Liver (tissue), 9 donors: ENCODE results near the gene FBP1. TPM values are rescaled to one million over a fixed set of nuclear protein-coding genes. Genes with fewer than 3 reads are reported as not detected.

Experiments used
- DNase-seq: peaks from one replicate; pipeline ENCODE4 v3.0.0-alpha.2; 2017; ENCODE audit warnings: low spot score
- H3K27ac ChIP-seq, 2 donors: one replicate each; pipeline ENCODE4 v1.7.0; 2013; ENCODE audit warnings: inconsistent platforms in 2 of 2, low read length in 2 of 2, control low read depth in 1 of 2, low read depth in 1 of 2, mild to moderate bottlenecking in 1 of 2
- H3K27me3 ChIP-seq, 4 donors: one replicate each; pipeline versions ENCODE4 v1.6.1 to v1.7.0; 2013; ENCODE audit warnings: low read length in 3 of 4, inconsistent platforms in 1 of 4, mild to moderate bottlenecking in 1 of 4, moderate library complexity in 1 of 4; ENCODE audit not compliant: control insufficient read depth in 4 of 4, insufficient read depth in 4 of 4
- H3K36me3 ChIP-seq, 4 donors: one replicate each; pipeline versions ENCODE4 v1.6.1 to v1.7.0; 2013; ENCODE audit warnings: low read length in 3 of 4, mild to moderate bottlenecking in 3 of 4, low read depth in 1 of 4, moderate library complexity in 1 of 4; ENCODE audit not compliant: control insufficient read depth in 4 of 4, insufficient read depth in 3 of 4
- H3K4me1 ChIP-seq, 4 donors: one replicate each; pipeline versions ENCODE4 v1.6.1 to v1.7.0; 2013; ENCODE audit warnings: low read length in 3 of 4, mild to moderate bottlenecking in 3 of 4, moderate library complexity in 1 of 4; ENCODE audit not compliant: control insufficient read depth in 4 of 4, insufficient read depth in 4 of 4
- H3K4me3 ChIP-seq, 3 donors: one replicate each; pipeline versions ENCODE4 v1.6.1 to v1.7.0; 2013; ENCODE audit warnings: low read length in 3 of 3, control low read depth in 1 of 3, low read depth in 1 of 3, mild to moderate bottlenecking in 1 of 3
- H3K9ac ChIP-seq, 2 donors: one replicate each; pipeline ENCODE4 v1.7.0; 2013; ENCODE audit warnings: low read length in 2 of 2, mild to moderate bottlenecking in 2 of 2, moderate library complexity in 2 of 2, control low read depth in 1 of 2, low read depth in 1 of 2
- H3K9me3 ChIP-seq, 4 donors: one replicate each; pipeline versions ENCODE4 v1.6.1 to v1.7.0; 2013; ENCODE audit warnings: low read length in 3 of 4; ENCODE audit not compliant: control insufficient read depth in 4 of 4
- CTCF ChIP-seq: fragments of 150-350 bp; IDR thresholded peaks from 2 replicates; pipeline ENCODE4 v1.5.1; 2017; ENCODE audit warnings: improper control_type of control experiment, low read depth, low read length; ENCODE audit not compliant: missing input control
- EGR1 ChIP-seq, 2 donors: IDR thresholded peaks; 2 replicates each; pipeline ENCODE4 v1.6.1; 2016 to 2018; ENCODE audit warnings: antibody characterized with exemption in 2 of 2, low read depth in 2 of 2
- FOXA1 ChIP-seq: IDR thresholded peaks from 2 replicates; pipeline ENCODE4 v1.6.1; 2016; ENCODE audit warnings: antibody characterized with exemption
- FOXA2 ChIP-seq: IDR thresholded peaks from 2 replicates; pipeline ENCODE4 v1.6.1; 2016; ENCODE audit warnings: antibody characterized with exemption
- GABPA ChIP-seq, 2 donors: IDR thresholded peaks in 1 of 2; conservative IDR thresholded peaks in 1 of 2; 2 replicates each; pipeline ENCODE4 v1.6.1; 2016; ENCODE audit warnings: antibody characterized with exemption in 2 of 2, mild to moderate bottlenecking in 1 of 2, moderate library complexity in 1 of 2
- HNF4A ChIP-seq, 2 donors: conservative IDR thresholded peaks; 2 replicates each; pipeline ENCODE4 v1.6.1; 2016; ENCODE audit warnings: antibody characterized with exemption in 2 of 2, mild to moderate bottlenecking in 2 of 2
- HNF4G ChIP-seq: IDR thresholded peaks from 2 replicates; pipeline ENCODE4 v1.6.1; 2016; ENCODE audit warnings: antibody characterized with exemption
- JUND ChIP-seq, 2 donors: IDR thresholded peaks; 2 replicates each; pipeline ENCODE4 v1.6.1; 2016; ENCODE audit warnings: antibody characterized with exemption in 2 of 2
- MAX ChIP-seq: IDR thresholded peaks from 2 replicates; pipeline ENCODE4 v1.6.1; 2016; ENCODE audit warnings: antibody characterized with exemption
- NR2F2 ChIP-seq: IDR thresholded peaks from 2 replicates; pipeline ENCODE4 v1.6.1; 2016; ENCODE audit warnings: antibody characterized with exemption
- RAD21 ChIP-seq, 2 donors: IDR thresholded peaks; 2 replicates each; pipeline ENCODE4 v1.6.1; 2016; ENCODE audit warnings: antibody characterized with exemption in 2 of 2, mild to moderate bottlenecking in 2 of 2
- RXRA ChIP-seq, 2 donors: IDR thresholded peaks; 2 replicates each; pipeline ENCODE4 v1.6.1; 2017 to 2018; ENCODE audit warnings: antibody characterized with exemption in 2 of 2, mild to moderate bottlenecking in 1 of 2
- SP1 ChIP-seq: IDR thresholded peaks from 2 replicates; pipeline ENCODE4 v1.6.1; 2018; ENCODE audit warnings: antibody characterized with exemption, mild to moderate bottlenecking
- YY1 ChIP-seq: IDR thresholded peaks from 2 replicates; pipeline ENCODE4 v1.6.1; 2016; ENCODE audit warnings: antibody characterized with exemption, mild to moderate bottlenecking
- WGBS: extraction: QIAGEN DNeasy Blood & Tissue Kit; methylation state at CpG from one replicate; pipeline ENCODE4 v1.1.7; 2013; 5-methylcytosine and 5-hydroxymethylcytosine counted together
- polyA plus RNA-seq, 2 donors: library from polyadenylated mRNA; stranded (reverse) in 1 of 2; unstranded in 1 of 2; fragments of 200-250 nt in 1 of 2; fragments of >200 nt in 1 of 2; fragmentation: Nextera tagmentation in 1 of 2; extraction: Ambion mirVana in 1 of 2; gene quantifications; one replicate each; pipeline versions ENCODE4 v1.2.1 to v1.2.3, GENCODE V29; 2013 to 2015
- total RNA-seq, 2 donors: library from RNA; depleted of rRNA; stranded (reverse); fragments of >200 nt; gene quantifications; one replicate each; pipeline ENCODE4 v1.2.3, GENCODE V29; 2014
- TF ChIP-seq, protein P1 (sequence below): IDR thresholded peaks from 2 replicates; pipeline ENCODE4 v1.6.1; 2016; ENCODE audit warnings: antibody characterized with exemption
- donor health status: healthy.
- donor health status: healthy.
- donor health status: healthy.
- donor health status: healthy.
- donor health status: healthy.

FBP1 gene
- total and polyA plus RNA-seq, 4 donors: 27.8 to 574 (median 317) TPM

GRCh38 chr9:94586814-94587213 lies 52.5 kb downstream of the FBP1 start:
- Histone ChIP-seq H3K4me3 (no peak overlapping the region), H3K9ac (no peak overlapping the region), H3K27me3 (no peaks in the 10 kb centered on the region), H3K27ac (peak overlapping the region; percentile 19 to 28), H3K4me1 (peaks cover 0 to 5% (median 2%) of the 10 kb centered on the region in 4 donors), H3K9me3 (no peaks in the 10 kb centered on the region), H3K36me3 (no peaks in the 10 kb centered on the region)
- TF ChIP-seq JUND (IDR thresholded peaks at IDR 0.05) (no peak), YY1 (no peak), MAX (no peak), RXRA (IDR thresholded peaks at IDR 0.05) (no peak), EGR1 (IDR thresholded peaks at IDR 0.05; ENCODE audit: low read depth in 2 of 2) (no peak), RAD21 (IDR thresholded peaks at IDR 0.05) (no peak), SP1 (no peak), CTCF (no peak), FOXA1 (no peak)
- TF ChIP-seq, protein P1, sequence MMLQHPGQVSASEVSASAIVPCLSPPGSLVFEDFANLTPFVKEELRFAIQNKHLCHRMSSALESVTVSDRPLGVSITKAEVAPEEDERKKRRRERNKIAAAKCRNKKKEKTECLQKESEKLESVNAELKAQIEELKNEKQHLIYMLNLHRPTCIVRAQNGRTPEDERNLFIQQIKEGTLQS: no peak
- WGBS: 77% methylated on average over 9 of the region's 9 CpGs
- DNase-seq: no peak

- Histone ChIP-seq H3K27ac (peak overlapping the region; percentile 19 to 28), H3K36me3 (no peaks in the 10 kb centered on the region), H3K4me3 (peak overlapping the region in 1 of 3 donors; percentile 6), H3K27me3 (no peaks in the 10 kb centered on the region), H3K9ac (no peak overlapping the region), H3K4me1 (peaks cover 0 to 5% (median 2%) of the 10 kb centered on the region in 4 donors), H3K9me3 (no peaks in the 10 kb centered on the region)
- WGBS: 27% methylated on average over 4 of the region's 4 CpGs
- DNase-seq: no peak
- TF ChIP-seq HNF4G (no peak), SP1 (peak; percentile 19), HNF4A (conservative IDR thresholded peaks at IDR 0.05) (peak in 1 of 2 donors; percentile 38), RXRA (IDR thresholded peaks at IDR 0.05) (peak in 1 of 2 donors; percentile 23)
These were observed 53.0 kb downstream of the FBP1 start for GRCh38 chr9:94586316-94586715.

DNA sequence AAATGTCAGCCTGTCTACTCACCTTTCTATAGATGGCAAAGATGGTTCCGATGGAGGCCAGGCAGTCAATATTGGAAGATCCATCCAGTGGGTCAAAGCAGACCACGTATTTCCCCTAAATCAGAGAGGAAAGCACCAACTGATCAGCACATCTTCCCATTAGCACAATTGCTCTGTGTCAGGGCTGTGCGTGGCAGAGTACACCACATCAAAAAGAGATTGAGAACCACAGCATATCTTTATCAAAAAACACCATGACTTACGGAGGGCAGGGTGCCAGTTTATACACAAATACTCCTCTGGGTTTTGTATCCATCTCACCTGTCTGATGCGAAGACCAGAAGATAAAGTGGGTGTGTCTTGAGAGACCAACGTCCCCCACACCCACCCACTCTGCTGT lies 54.8 kb downstream of the FBP1 start:
- Histone ChIP-seq H3K27ac (no peak overlapping the region), H3K4me1 (peaks cover 0 to 5% (median 2%) of the 10 kb centered on the region in 4 donors), H3K9me3 (no peaks in the 10 kb centered on the region), H3K27me3 (no peaks in the 10 kb centered on the region), H3K9ac (no peak overlapping the region), H3K36me3 (no peaks in the 10 kb centered on the region), H3K4me3 (no peak overlapping the region)
- DNase-seq: no peak
- 87% methylated on average over 6 of the region's 6 CpGs for WGBS
- no peak for TF ChIP-seq GABPA (IDR thresholded peaks at IDR 0.05 in 1 of 2, conservative IDR thresholded peaks at IDR 0.05 in 1 of 2)
- no peak for TF ChIP-seq FOXA2
- TF ChIP-seq, protein P1: no peak
- no peak for TF ChIP-seq NR2F2
- no peak for TF ChIP-seq YY1
